ENCODE measurements around the gene HIRA.

- TF ChIP-seq EZH2 (IDR thresholded peaks at IDR 0.05; ENCODE audit: borderline replicate concordance, low read depth, low read length, severe bottlenecking) (no peak), CTCF (IDR thresholded peaks at IDR 0.05; ENCODE audit: borderline replicate concordance, extremely low read depth, low read length, poor library complexity, severe bottlenecking) (no peak)
Measured at GRCh38 chr22:19466126-19466716, 34.7 kb upstream of the HIRA start.

Measured in DND-41 (cell line).